Neural cell (in vitro differentiated cells): ENCODE results near the gene NFX1. TPM values are rescaled to one million over a fixed set of nuclear protein-coding genes. Genes with fewer than 3 reads are reported as not detected.

Experiments used
- H2AFZ ChIP-seq: fragments of 200-600, 300-800 bp; sonication (generic), shearing (Covaris generic); 2 replicates; pipeline ENCODE4 v1.6.0; 2014; ENCODE audit warnings: low read depth, mild to moderate bottlenecking, antibody characterized with exemption, low read length, moderate library complexity
- H3F3A ChIP-seq: fragments of 200-600 bp; shearing (Covaris generic); 2 replicates; pipeline ENCODE4 v1.6.1; 2016; ENCODE audit warnings: mild to moderate bottlenecking, moderate library complexity, mixed read lengths, antibody characterized with exemption, low read length; ENCODE audit not compliant: insufficient read depth, poor library complexity, severe bottlenecking
- H3K27ac ChIP-seq: fragments of 200-600, 300-800 bp; sonication (generic), shearing (Covaris generic); 2 replicates; pipeline ENCODE4 v1.5.1; 2014; ENCODE audit warnings: mild to moderate bottlenecking, low read length, moderate library complexity
- H3K27me3 ChIP-seq: fragments of 300-800, 200-600 bp; sonication (generic), shearing (Covaris generic); 2 replicates; pipeline ENCODE4 v1.6.0; 2014; ENCODE audit warnings: mild to moderate bottlenecking, low read depth, low read length, moderate library complexity; ENCODE audit not compliant: insufficient read depth
- H3K36me3 ChIP-seq: fragments of 300-800, 200-600 bp; sonication (generic), shearing (Covaris generic); 2 replicates; pipeline ENCODE4 v1.5.1; 2014; ENCODE audit warnings: mild to moderate bottlenecking, antibody characterized with exemption, low read length, moderate library complexity; ENCODE audit not compliant: insufficient read depth
- H3K4me2 ChIP-seq: fragments of 300-800, 200-600 bp; sonication (generic), shearing (Covaris generic); 2 replicates; pipeline ENCODE4 v1.6.0; 2014; ENCODE audit warnings: mild to moderate bottlenecking, low read length
- H3K4me3 ChIP-seq: fragments of 300-800, 200-600 bp; sonication (generic), shearing (Covaris generic); 2 replicates; pipeline ENCODE4 v1.5.1; 2014; ENCODE audit warnings: mild to moderate bottlenecking, low read length, moderate library complexity
- H3K79me2 ChIP-seq: fragments of 200-600 bp; shearing (Covaris generic); replicated peaks from 2 replicates; pipeline ENCODE4 v1.6.0; 2014; ENCODE audit warnings: mild to moderate bottlenecking, low read length, moderate library complexity; ENCODE audit not compliant: insufficient read depth
- H3K9ac ChIP-seq: fragments of 300-800, 200-600 bp; sonication (generic), shearing (Covaris generic); 2 replicates; pipeline ENCODE4 v1.6.1; 2016; ENCODE audit warnings: mild to moderate bottlenecking, low read length, mixed read lengths
- H3K9me2 ChIP-seq: fragments of 200-600 bp; shearing (Covaris generic); 2 replicates; pipeline ENCODE4 v1.6.1; 2016; ENCODE audit warnings: mild to moderate bottlenecking, low read length, mixed read lengths; ENCODE audit not compliant: insufficient read depth
- H3K9me3 ChIP-seq: fragments of 200-600, 300-800 bp; sonication (generic), shearing (Covaris generic); 2 replicates; pipeline ENCODE4 v1.6.1; 2016; ENCODE audit warnings: mild to moderate bottlenecking, mixed run types, low read length, moderate library complexity, mixed read lengths
- H4K20me1 ChIP-seq: fragments of 200-600 bp; shearing (Covaris generic); 2 replicates; pipeline ENCODE4 v1.6.1; 2016; ENCODE audit warnings: mild to moderate bottlenecking, mixed run types; ENCODE audit not compliant: insufficient read depth
- CTCF ChIP-seq: fragments of 450-650 bp; IDR thresholded peaks from 2 replicates; pipeline ENCODE4 v1.5.1; 2014; ENCODE audit warnings: antibody characterized with exemption, mild to moderate bottlenecking, moderate library complexity; ENCODE audit not compliant: poor library complexity, severe bottlenecking
- EP300 ChIP-seq: fragments of 450-650 bp; conservative IDR thresholded peaks from 2 replicates; pipeline ENCODE4 v1.6.1; 2014; ENCODE audit warnings: antibody characterized with exemption, mild to moderate bottlenecking, moderate library complexity; ENCODE audit not compliant: poor library complexity, severe bottlenecking
- EZH2 ChIP-seq: fragments of 200-600, 300-800 bp; shearing (Covaris generic), sonication (generic); IDR thresholded peaks from 2 replicates; pipeline ENCODE4 v1.6.1; 2014; ENCODE audit warnings: antibody characterized with exemption, low read length, borderline replicate concordance, mild to moderate bottlenecking; ENCODE audit not compliant: insufficient read depth, poor library complexity, severe bottlenecking
- MXI1 ChIP-seq: fragments of 450-650 bp; conservative IDR thresholded peaks from 2 replicates; pipeline ENCODE4 v1.6.1; 2014; ENCODE audit warnings: antibody characterized with exemption, mild to moderate bottlenecking; ENCODE audit not compliant: poor library complexity, severe bottlenecking
- POLR2AphosphoS5 ChIP-seq: IDR thresholded peaks from 2 replicates; pipeline ENCODE4 v1.6.1; 2012
- RAD21 ChIP-seq: fragments of 450-650 bp; conservative IDR thresholded peaks from 2 replicates; pipeline ENCODE4 v1.6.1; 2014; ENCODE audit warnings: antibody characterized with exemption, mild to moderate bottlenecking, moderate library complexity
- SMC3 ChIP-seq: fragments of 450-650 bp; conservative IDR thresholded peaks from 2 replicates; pipeline ENCODE4 v1.6.1; 2014; ENCODE audit warnings: antibody characterized with exemption, mild to moderate bottlenecking, moderate library complexity; ENCODE audit not compliant: poor library complexity
- TAF1 ChIP-seq: IDR thresholded peaks from 2 replicates; pipeline ENCODE4 v1.6.1; 2012; ENCODE audit warnings: low read depth
- polyA plus RNA-seq: library from polyadenylated mRNA; depleted of rRNA; stranded (reverse); fragments of >200 nt; gene quantifications from 2 replicates; pipeline ENCODE4 v1.2.3, GENCODE V29; 2014
- TF ChIP-seq, protein P1 (sequence below): IDR thresholded peaks from 2 replicates; pipeline ENCODE4 v1.6.1; 2012; ENCODE audit warnings: borderline replicate concordance

Gene NFX1
- polyA plus RNA-seq, 1 donor from 2014 or later, result 14.7 TPM

DNA sequence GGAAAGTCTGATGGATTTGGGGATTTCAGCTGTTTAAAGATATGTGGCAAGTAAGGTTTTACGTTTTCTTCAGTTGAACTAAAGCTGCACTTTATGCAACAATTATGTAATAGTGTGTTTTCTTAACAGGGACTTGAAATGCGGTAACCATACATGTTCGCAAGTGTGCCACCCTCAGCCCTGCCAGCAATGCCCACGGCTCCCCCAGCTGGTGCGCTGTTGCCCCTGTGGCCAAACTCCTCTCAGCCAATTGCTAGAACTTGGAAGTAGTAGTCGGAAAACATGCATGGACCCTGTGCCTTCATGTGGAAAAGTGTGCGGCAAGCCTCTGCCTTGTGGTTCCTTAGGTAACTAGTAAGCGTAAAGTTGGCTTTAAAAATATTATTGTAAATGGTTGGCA, 28.5 kb downstream of the NFX1 start:
- Histone ChIP-seq H3K27me3 (no peaks in the 10 kb centered on the region), H3K4me2 (no peak overlapping the region), H4K20me1 (no peaks in the 10 kb centered on the region), H3K9ac (no peak overlapping the region), H3K27ac (no peak overlapping the region), H3K4me3 (no peak overlapping the region), H2AFZ (no peak overlapping the region), H3F3A (no peaks in the 10 kb centered on the region), H3K9me3 (no peaks in the 10 kb centered on the region), H3K79me2 (no peaks in the 10 kb centered on the region), H3K36me3 (peaks cover 4% of the 10 kb centered on the region), H3K9me2 (no peaks in the 10 kb centered on the region)
- TF ChIP-seq TAF1 (no peak), EP300 (no peak), SMC3 (no peak), MXI1 (no peak), EZH2 (no peak), RAD21 (no peak), CTCF (no peak), POLR2AphosphoS5 (no peak)
- TF ChIP-seq, protein P1, sequence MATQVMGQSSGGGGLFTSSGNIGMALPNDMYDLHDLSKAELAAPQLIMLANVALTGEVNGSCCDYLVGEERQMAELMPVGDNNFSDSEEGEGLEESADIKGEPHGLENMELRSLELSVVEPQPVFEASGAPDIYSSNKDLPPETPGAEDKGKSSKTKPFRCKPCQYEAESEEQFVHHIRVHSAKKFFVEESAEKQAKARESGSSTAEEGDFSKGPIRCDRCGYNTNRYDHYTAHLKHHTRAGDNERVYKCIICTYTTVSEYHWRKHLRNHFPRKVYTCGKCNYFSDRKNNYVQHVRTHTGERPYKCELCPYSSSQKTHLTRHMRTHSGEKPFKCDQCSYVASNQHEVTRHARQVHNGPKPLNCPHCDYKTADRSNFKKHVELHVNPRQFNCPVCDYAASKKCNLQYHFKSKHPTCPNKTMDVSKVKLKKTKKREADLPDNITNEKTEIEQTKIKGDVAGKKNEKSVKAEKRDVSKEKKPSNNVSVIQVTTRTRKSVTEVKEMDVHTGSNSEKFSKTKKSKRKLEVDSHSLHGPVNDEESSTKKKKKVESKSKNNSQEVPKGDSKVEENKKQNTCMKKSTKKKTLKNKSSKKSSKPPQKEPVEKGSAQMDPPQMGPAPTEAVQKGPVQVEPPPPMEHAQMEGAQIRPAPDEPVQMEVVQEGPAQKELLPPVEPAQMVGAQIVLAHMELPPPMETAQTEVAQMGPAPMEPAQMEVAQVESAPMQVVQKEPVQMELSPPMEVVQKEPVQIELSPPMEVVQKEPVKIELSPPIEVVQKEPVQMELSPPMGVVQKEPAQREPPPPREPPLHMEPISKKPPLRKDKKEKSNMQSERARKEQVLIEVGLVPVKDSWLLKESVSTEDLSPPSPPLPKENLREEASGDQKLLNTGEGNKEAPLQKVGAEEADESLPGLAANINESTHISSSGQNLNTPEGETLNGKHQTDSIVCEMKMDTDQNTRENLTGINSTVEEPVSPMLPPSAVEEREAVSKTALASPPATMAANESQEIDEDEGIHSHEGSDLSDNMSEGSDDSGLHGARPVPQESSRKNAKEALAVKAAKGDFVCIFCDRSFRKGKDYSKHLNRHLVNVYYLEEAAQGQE, result no peak

- Histone ChIP-seq H3K9ac (no peak overlapping the region), H3F3A (no peaks in the 10 kb centered on the region), H3K9me2 (no peaks in the 10 kb centered on the region), H4K20me1 (no peaks in the 10 kb centered on the region), H3K27me3 (no peaks in the 10 kb centered on the region), H3K4me3 (no peak overlapping the region), H2AFZ (no peak overlapping the region), H3K4me2 (no peak overlapping the region), H3K36me3 (peaks cover 4% of the 10 kb centered on the region), H3K9me3 (no peaks in the 10 kb centered on the region), H3K79me2 (no peaks in the 10 kb centered on the region), H3K27ac (no peak overlapping the region)
- no peak for TF ChIP-seq MXI1
- TF ChIP-seq CTCF, result no peak
- TF ChIP-seq, protein P1, result no peak
- no peak for TF ChIP-seq SMC3
- TF ChIP-seq TAF1, result no peak
- no peak for TF ChIP-seq POLR2AphosphoS5
- no peak for TF ChIP-seq RAD21
- TF ChIP-seq EZH2, result no peak
- no peak for TF ChIP-seq EP300
Observed at GRCh38 chr9:33320230-33320567, 29.9 kb downstream of the NFX1 start.
